ENCODE data around the gene TSPAN32.

TSPAN32 gene

GRCh38 chr11:2309251-2310072 lies 7.6 kb downstream of the TSPAN32 start:
- DNase-seq (no peak), ATAC-seq (replicated peaks) (no peak)
- Mint-ChIP-seq H3K4me3 (no peak overlapping the region), H3K27ac (no peak overlapping the region), H3K9me3 (no peaks in the 10 kb centered on the region), H3K27me3 (peaks cover 0 to 4% of the 10 kb centered on the region in 2 donors), H3K36me3 (no peaks in the 10 kb centered on the region), H3K4me1 (peaks cover 12 to 23% of the 10 kb centered on the region in 2 donors)

- Mint-ChIP-seq H3K36me3 (no peaks in the 10 kb centered on the region), H3K4me3 (no peak overlapping the region), H3K9me3 (no peaks in the 10 kb centered on the region), H3K27me3 (peaks cover 0 to 4% of the 10 kb centered on the region in 2 donors), H3K4me1 (peaks cover 8 to 17% of the 10 kb centered on the region in 2 donors), H3K27ac (no peak overlapping the region)
- no peak for ATAC-seq (replicated peaks)
- no peak for DNase-seq
These were observed 8.4 kb downstream of the TSPAN32 start for GRCh38 chr11:2310073-2310785.

- Mint-ChIP-seq H3K9me3 (no peaks in the 10 kb centered on the region), H3K4me1 (peaks cover 4 to 13% of the 10 kb centered on the region in 2 donors), H3K4me3 (no peak overlapping the region), H3K27ac (no peak overlapping the region), H3K36me3 (no peaks in the 10 kb centered on the region), H3K27me3 (peaks cover 0 to 4% of the 10 kb centered on the region in 2 donors)
- DNase-seq, result no peak
- no peak for ATAC-seq (replicated peaks)
These were observed 9.1 kb downstream of the TSPAN32 start for GRCh38 chr11:2310786-2311352.

DNA sequence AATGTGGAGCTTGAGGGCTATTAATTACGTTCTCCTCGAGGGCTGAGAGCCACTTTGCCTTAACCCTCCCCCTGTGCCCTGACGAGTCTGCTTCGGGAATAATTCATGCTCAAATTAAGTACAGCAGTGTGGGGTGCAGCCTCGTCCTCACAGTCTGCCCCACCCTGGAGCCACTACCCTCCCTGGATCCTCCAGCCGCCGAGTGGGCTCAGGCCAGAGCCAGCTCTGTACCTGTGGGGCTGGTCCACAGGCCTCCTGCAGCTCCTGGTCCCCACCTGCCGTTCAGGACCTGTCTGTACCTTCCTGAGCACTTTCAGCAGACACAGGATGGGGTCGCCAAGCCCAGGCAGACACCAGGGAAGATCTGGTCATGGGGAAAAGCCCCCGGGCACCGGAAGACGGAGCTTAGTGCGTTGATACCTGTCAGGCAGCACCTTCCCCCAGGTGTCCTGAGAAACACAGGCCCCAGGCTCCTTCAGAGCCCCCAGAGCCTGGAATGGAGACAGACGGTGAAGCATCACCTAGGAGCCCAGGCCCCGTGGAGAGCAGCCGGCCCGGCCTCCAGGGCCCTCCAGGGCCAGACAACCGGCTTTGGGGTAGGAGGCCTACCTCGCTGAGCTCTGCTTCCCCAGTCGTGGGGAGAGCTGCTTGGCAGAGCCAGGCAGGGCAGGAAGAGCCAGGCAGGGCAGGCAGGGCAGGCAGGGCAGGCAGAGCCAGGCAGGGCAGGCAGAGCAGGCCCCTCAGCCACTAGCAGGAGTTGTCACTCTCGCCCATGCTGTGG lies 9.7 kb downstream of the TSPAN32 start:
- Mint-ChIP-seq H3K27ac (no peak overlapping the region), H3K9me3 (no peaks in the 10 kb centered on the region), H3K36me3 (no peaks in the 10 kb centered on the region), H3K4me1 (peaks cover under 1 to 6% of the 10 kb centered on the region in 2 donors), H3K27me3 (peaks cover 0 to 4% of the 10 kb centered on the region in 2 donors), H3K4me3 (no peak overlapping the region)
- ATAC-seq (replicated peaks), result no peak
- DNase-seq, result no peak

DNA sequence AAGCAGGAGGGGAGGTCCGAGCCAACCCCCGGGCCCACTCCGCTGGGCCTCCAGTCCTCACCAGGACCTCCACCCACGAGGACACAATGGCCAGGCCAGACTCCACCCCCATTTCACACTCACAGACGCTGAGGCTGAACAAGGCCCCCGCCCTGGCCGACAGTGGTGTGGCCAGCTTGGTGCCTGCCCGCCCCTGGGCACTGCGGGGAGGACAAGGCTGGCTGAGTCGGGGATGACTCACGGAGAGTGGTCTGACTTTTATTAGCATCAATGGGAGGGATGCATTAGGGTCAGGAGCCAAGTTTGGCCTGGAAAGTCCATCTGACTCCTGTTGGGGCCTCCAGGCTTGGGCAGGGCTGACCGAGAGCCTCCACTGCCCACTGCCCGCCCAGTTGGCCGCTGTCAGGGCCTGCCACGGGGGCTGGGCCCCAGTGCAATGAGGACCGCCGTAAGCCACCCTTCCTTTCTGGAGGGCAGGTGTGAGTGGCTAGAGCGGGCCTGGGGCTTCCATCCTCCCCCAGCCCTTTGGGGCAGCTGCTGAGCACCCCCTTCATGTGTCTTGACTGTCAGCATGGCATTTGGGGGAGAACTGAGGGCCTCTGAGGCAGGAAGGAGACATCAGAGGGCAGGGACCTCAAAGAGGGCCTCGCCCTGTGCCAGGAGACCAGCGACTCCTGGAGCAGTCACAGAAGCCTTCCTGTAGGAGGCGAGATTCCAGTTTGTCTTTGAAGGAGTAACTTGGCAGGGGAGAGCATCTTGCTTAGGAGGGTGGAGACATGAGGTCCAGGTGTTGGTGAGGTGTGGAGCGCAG lies 10.6 kb downstream of the TSPAN32 start:
- no peak overlapping the region for H3K27ac Mint-ChIP-seq
- H3K4me3 Mint-ChIP-seq, result no peak overlapping the region
- peaks cover 0 to 4% of the 10 kb centered on the region in 2 donors for H3K4me1 Mint-ChIP-seq
- ATAC-seq (replicated peaks) (no peak), DNase-seq (no peak)
- peaks cover 0 to 4% of the 10 kb centered on the region in 2 donors for H3K27me3 Mint-ChIP-seq
- H3K9me3 Mint-ChIP-seq, result no peaks in the 10 kb centered on the region
- no peaks in the 10 kb centered on the region for H3K36me3 Mint-ChIP-seq

DNA sequence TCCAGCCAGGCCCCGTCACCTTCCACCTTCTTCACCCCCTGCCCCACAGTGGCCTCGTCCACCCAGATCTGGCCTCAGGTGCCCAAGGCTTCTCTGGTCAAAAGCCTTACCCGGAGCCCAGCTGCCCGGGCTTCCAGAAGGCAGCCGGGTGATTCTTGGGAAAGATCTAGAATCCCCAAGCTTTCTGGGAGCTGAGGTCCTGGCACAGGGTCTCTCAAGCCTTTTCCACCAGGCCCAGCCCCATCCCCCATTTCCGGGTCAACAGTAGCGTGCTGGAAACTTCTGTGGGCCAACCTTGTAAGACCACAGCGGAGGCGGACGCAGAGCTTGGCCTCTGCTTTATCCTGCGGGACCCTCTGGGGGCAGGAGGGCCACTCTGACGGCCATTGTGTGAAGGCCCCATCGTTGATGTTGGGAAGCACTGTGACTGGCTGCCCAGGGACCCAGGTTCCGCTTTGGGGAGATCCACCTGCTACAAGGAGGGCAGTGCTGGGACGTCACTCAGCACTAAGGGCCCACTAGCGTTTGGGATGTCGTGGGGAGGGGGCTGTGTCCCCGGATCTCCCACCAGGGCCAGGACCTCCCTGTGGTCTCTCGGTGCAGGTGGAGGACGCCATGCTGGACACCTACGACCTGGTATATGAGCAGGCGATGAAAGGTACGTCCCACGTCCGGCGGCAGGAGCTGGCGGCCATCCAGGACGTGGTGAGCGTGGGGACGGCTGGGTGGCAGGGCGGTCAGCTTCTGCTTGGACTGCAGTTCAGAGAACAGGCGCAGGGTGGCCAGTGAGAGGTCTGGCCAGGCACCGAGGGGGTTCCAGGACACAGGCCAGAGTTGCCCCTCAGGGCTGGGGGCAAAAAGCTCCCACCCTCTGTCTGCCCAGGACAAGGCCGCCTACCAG lies 11.5 kb downstream of the TSPAN32 start:
- Mint-ChIP-seq H3K4me3 (no peak overlapping the region), H3K9me3 (peaks cover 0 to 1% of the 10 kb centered on the region in 2 donors)
- no peak for ATAC-seq (replicated peaks)

GRCh38 chr11:2314136-2314524 lies 12.3 kb downstream of the TSPAN32 start:
- Mint-ChIP-seq H3K27ac (no peak overlapping the region), H3K4me3 (no peak overlapping the region), H3K27me3 (peaks cover 0 to 4% of the 10 kb centered on the region in 2 donors), H3K9me3 (peaks cover 0 to 1% of the 10 kb centered on the region in 2 donors), H3K36me3 (peaks cover 1 to 4% of the 10 kb centered on the region in 2 donors), H3K4me1 (peaks cover 0 to 4% of the 10 kb centered on the region in 2 donors)
- no peak for DNase-seq
- no peak for ATAC-seq (replicated peaks)

More for the DNA sequence above, 11.5 kb downstream of the TSPAN32 start:
- DNase-seq, result no peak
- peaks cover 1 to 4% of the 10 kb centered on the region in 2 donors for H3K36me3 Mint-ChIP-seq
- H3K27ac Mint-ChIP-seq, result no peak overlapping the region
- H3K27me3 Mint-ChIP-seq, result peaks cover 0 to 4% of the 10 kb centered on the region in 2 donors
- H3K4me1 Mint-ChIP-seq, result peaks cover 0 to 4% of the 10 kb centered on the region in 2 donors

DNA sequence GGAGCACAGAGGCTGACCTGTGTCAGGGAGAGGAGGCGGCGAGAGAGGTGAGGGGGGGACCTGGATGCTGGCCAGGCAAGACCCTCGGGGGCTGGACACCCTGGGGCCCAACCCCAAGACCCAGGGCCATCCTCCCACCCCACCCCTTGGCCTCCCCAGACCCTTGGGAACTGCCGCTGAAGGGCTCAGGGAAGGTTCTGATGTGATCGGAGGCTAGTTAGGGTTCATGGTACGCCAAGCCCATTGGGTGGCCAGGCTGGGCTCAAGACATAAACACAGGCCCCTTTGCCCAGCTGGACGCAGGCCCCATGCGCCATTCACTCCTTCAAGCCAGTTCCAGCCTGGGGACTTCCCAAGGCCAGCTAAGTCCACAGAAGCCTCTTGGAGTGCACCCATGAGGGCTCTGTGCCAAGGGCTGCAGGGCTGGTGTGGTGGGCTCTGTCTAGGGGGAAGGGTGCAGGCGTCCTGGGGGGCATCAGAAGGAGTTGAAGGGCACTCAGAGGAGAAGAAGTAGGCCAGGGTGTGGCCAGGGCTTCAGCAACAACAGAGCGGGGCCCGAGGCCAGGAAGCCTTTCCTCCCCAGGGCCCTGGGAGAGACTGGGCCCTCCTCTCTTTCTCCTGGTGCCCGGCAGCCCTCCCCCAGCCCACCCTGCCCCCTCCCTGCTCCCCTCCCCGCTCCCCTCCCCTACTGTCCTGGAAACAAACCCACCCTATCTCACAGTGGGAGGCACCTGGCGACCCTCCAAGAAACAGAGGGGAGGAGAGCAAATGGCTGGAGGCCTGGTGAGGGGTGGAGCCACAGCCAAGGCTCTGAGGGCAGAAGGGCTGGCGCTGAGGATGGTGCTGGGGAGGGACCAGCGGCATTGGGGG lies 12.9 kb downstream of the TSPAN32 start:
- H3K4me3 Mint-ChIP-seq, result no peak overlapping the region
- no peak overlapping the region for H3K27ac Mint-ChIP-seq
- no peak for ATAC-seq (replicated peaks)
- peaks cover 0 to 4% of the 10 kb centered on the region in 2 donors for H3K4me1 Mint-ChIP-seq
- H3K36me3 Mint-ChIP-seq, result peaks cover 1 to 4% of the 10 kb centered on the region in 2 donors
- peaks cover 0 to 1% of the 10 kb centered on the region in 2 donors for H3K9me3 Mint-ChIP-seq
- peaks cover 2 to 4% of the 10 kb centered on the region in 2 donors for H3K27me3 Mint-ChIP-seq
- DNase-seq, result no peak

GRCh38 chr11:2315395-2316168 lies 13.8 kb downstream of the TSPAN32 start:
- peaks cover 0 to 1% of the 10 kb centered on the region in 2 donors for H3K9me3 Mint-ChIP-seq
- no peak overlapping the region for H3K4me3 Mint-ChIP-seq
- no peak overlapping the region for H3K27ac Mint-ChIP-seq
- no peak for ATAC-seq (replicated peaks)
- H3K36me3 Mint-ChIP-seq, result peaks cover 1 to 4% of the 10 kb centered on the region in 2 donors
- peaks cover 0 to 4% of the 10 kb centered on the region in 2 donors for H3K4me1 Mint-ChIP-seq
- no peak for DNase-seq
- peaks cover 4% of the 10 kb centered on the region in 2 donors for H3K27me3 Mint-ChIP-seq

- ATAC-seq (replicated peaks) (no peak), DNase-seq (no peak)
- Mint-ChIP-seq H3K4me3 (no peak overlapping the region), H3K27ac (no peak overlapping the region), H3K27me3 (peaks cover 4% of the 10 kb centered on the region in 2 donors), H3K4me1 (peaks cover 0 to 4% of the 10 kb centered on the region in 2 donors), H3K36me3 (peaks cover 1 to 4% of the 10 kb centered on the region in 2 donors), H3K9me3 (peaks cover 0 to 1% of the 10 kb centered on the region in 2 donors)
These were observed 14.6 kb downstream of the TSPAN32 start for GRCh38 chr11:2316169-2316962.

DNA sequence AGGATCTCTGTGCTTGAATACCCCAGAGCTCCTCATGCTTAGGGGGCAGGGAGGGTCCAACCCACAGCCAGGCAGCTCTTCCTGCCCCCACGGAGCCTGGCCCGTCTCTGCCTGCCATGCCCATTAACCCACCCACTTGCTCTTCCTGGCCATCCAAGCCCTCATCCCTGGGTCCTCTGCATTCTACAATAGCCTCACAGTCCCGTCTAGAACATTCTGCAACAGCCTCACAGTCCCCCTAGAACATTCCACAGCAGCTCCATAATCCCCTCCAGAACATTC lies 15.1 kb downstream of the TSPAN32 start:
- peaks cover 1 to 4% of the 10 kb centered on the region in 2 donors for H3K36me3 Mint-ChIP-seq
- no peak overlapping the region for H3K27ac Mint-ChIP-seq
- no peak overlapping the region for H3K4me3 Mint-ChIP-seq
- DNase-seq (no peak), ATAC-seq (replicated peaks) (no peak)
- H3K4me1 Mint-ChIP-seq, result peaks cover 0 to 4% of the 10 kb centered on the region in 2 donors
- peaks cover 4% of the 10 kb centered on the region in 2 donors for H3K27me3 Mint-ChIP-seq
- H3K9me3 Mint-ChIP-seq, result peaks cover 0 to 1% of the 10 kb centered on the region in 2 donors

Data from stimulated activated naive B cell treated with anti-CD40 and anti-IgM and Interleukin-4, amounts not matched to agents 10 μg/mL and 1 μg/mL and 100 μg/mL, for 72 hours (primary cell).